CD4-positive, alpha-beta T cell treated with Interleukin-17A for 4 hours (primary cell): ENCODE data around the gene HSPB6.
"Not testable (repeated sequence)": the region's sequence is repeated elsewhere in the genome, so short reads cannot be mapped to it uniquely, and the experiment has no call there.

Experiments
- DNase-seq: peaks from one replicate; pipeline ENCODE4 v3.0.0-alpha.2; 2020; ENCODE audit warnings: mixed read lengths

The HSPB6 gene

GRCh38 chr19:35784503-35785338 is 27.9 kb upstream of the HSPB6 start:
- no peak for DNase-seq

- no peak for DNase-seq
These were observed 26.9 kb upstream of the HSPB6 start for GRCh38 chr19:35783469-35784434.

GRCh38 chr19:35782589-35782988 is 25.8 kb upstream of the HSPB6 start:
- no peak for DNase-seq

- no peak for DNase-seq
These were observed 24.8 kb upstream of the HSPB6 start for GRCh38 chr19:35781650-35782049.

- DNase-seq: no peak
These were observed 23.9 kb upstream of the HSPB6 start for GRCh38 chr19:35780717-35781116.

GRCh38 chr19:35780058-35780457 is 23.2 kb upstream of the HSPB6 start:
- DNase-seq: no peak

- DNase-seq: no peak
These were observed 22.2 kb upstream of the HSPB6 start for GRCh38 chr19:35779033-35779432.

GRCh38 chr19:35777961-35778360 is 21.1 kb upstream of the HSPB6 start:
- DNase-seq: no peak

- no peak for DNase-seq
These were observed 20.4 kb upstream of the HSPB6 start for GRCh38 chr19:35777086-35777841.

- no peak for DNase-seq
These were observed 19.4 kb upstream of the HSPB6 start for GRCh38 chr19:35776102-35776788.

GRCh38 chr19:35775298-35776101 is 18.7 kb upstream of the HSPB6 start, which contains the start of gene ARHGAP33:
Gene ARHGAP33, plus strand, starts transcription at chr19:35775564. Its CDS starts 95 bp downstream, at chr19:35775659.
- peak; percentile 100 for DNase-seq

GRCh38 chr19:35775046-35775297 is 18.1 kb upstream of the HSPB6 start:
- DNase-seq: no peak

GRCh38 chr19:35774274-35775045 is 17.6 kb upstream of the HSPB6 start:
- DNase-seq: no peak

- no peak for DNase-seq
These were observed 16.4 kb upstream of the HSPB6 start for GRCh38 chr19:35773020-35773806.

- DNase-seq: not testable (repeated sequence)
These were observed 15.5 kb upstream of the HSPB6 start for GRCh38 chr19:35772362-35772761.

GRCh38 chr19:35768082-35768421 is 11.2 kb upstream of the HSPB6 start:
- DNase-seq: no peak

- DNase-seq: no peak
These were observed 10.7 kb upstream of the HSPB6 start for GRCh38 chr19:35767288-35768081.

- DNase-seq: no peak
These were observed 9.8 kb upstream of the HSPB6 start for GRCh38 chr19:35766571-35767104.
